Upper lobe of left lung (tissue), 4 donors: ENCODE data around the gene RASA3.

Experiments used
- EP300 ChIP-seq, 4 donors: sonication (generic); formaldehyde crosslinking; IDR thresholded peaks; one replicate each; pipeline ENCODE4 v1.5.1; 2017; ENCODE audit warnings: antibody characterized with exemption in 4 of 4, control low read depth in 2 of 4
- POLR2A ChIP-seq, 4 donors: fragments of 450-650 bp; IDR thresholded peaks; one replicate each; pipeline ENCODE4 v1.5.1; 2016 to 2017; ENCODE audit warnings: antibody characterized with exemption in 4 of 4, mild to moderate bottlenecking in 2 of 4
- TF ChIP-seq, protein P1 (sequence below), 6 experiments: fragments of 450-650 bp in 4 of 6; fragments of 200-600 bp in 2 of 6; sonication (generic) in 2 of 6; IDR thresholded peaks; one replicate each; pipeline ENCODE4 v1.5.1; 2016 to 2019; ENCODE audit warnings: antibody characterized with exemption in 6 of 6

DNA sequence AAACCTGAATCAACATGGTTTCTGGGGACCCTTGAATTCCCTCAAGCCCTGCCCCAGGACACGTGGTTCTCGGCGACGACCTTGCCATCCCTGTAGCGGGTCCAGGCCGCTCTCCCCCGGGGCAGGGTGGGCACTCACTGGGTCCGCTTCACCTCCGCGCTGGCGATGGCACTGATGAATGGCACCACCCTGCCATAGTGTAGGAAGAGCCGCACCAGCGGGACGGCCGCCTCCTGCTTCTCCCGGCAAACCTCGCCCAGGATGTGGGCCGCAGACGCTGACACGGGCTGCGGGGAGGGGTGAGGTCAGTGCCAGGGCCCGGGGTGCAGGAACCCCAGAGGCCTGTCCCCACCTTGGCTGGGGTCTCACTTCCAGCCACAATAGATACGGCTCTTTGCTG lies 114.5 kb downstream of the RASA3 start:
- TF ChIP-seq POLR2A (IDR thresholded peaks at IDR 0.05) = no peak
- TF ChIP-seq, protein P1, sequence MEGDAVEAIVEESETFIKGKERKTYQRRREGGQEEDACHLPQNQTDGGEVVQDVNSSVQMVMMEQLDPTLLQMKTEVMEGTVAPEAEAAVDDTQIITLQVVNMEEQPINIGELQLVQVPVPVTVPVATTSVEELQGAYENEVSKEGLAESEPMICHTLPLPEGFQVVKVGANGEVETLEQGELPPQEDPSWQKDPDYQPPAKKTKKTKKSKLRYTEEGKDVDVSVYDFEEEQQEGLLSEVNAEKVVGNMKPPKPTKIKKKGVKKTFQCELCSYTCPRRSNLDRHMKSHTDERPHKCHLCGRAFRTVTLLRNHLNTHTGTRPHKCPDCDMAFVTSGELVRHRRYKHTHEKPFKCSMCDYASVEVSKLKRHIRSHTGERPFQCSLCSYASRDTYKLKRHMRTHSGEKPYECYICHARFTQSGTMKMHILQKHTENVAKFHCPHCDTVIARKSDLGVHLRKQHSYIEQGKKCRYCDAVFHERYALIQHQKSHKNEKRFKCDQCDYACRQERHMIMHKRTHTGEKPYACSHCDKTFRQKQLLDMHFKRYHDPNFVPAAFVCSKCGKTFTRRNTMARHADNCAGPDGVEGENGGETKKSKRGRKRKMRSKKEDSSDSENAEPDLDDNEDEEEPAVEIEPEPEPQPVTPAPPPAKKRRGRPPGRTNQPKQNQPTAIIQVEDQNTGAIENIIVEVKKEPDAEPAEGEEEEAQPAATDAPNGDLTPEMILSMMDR (IDR thresholded peaks at IDR 0.05) = no peak
- TF ChIP-seq EP300 (IDR thresholded peaks at IDR 0.05) = no peak
